K562 (cell line): ENCODE data around the gene TUBB2A.

Source experiments
- ATF6 ChIP-seq: sonication (generic); formaldehyde crosslinking; IDR thresholded peaks from 2 replicates; pipeline ENCODE4 v1.4.0; 2020; ENCODE audit warnings: mild to moderate bottlenecking, missing genetic modification reagents
- BHLHE40 ChIP-seq: IDR thresholded peaks from 2 replicates; pipeline ENCODE4 v1.6.1; 2011; ENCODE audit warnings: low read length, improper control_type of control experiment
- CBFA2T3 ChIP-seq: fragments of 450-650 bp; IDR thresholded peaks from 2 replicates; pipeline ENCODE4 v1.6.1; 2017
- HMGXB4 ChIP-seq: sonication (generic); formaldehyde crosslinking; IDR thresholded peaks from 2 replicates; pipeline ENCODE4 v1.8.1; 2023; ENCODE audit warnings: mild to moderate bottlenecking, missing genetic modification reagents

- TF ChIP-seq BHLHE40 (no peak), HMGXB4 (CRISPR knock-in tag) (no peak), CBFA2T3 (no peak), ATF6 (CRISPR knock-in tag) (no peak)
Observed at GRCh38 chr6:3138341-3138740, 19.0 kb downstream of the TUBB2A start.
